ENCODE results near the gene C1orf74.

GRCh38 chr1:209827384-209828262, 43.3 kb upstream of the C1orf74 start, which contains the start of gene UTP25:
- TF ChIP-seq EZH2 (IDR thresholded peaks at IDR 0.05; ENCODE audit: insufficient read depth, low read length) (no peak), CTCF (IDR thresholded peaks at IDR 0.05; ENCODE audit: insufficient read depth, low read depth, low read length) (peak; percentile 82)

All from astrocyte (in vitro differentiated cells and primary cell).